SKM-1 treated with dmso at 0.1 percent for 144 hours (cell line): ENCODE data around the gene PPOX.

Experiments used
- DNase-seq: peaks from one replicate; lab custom pipeline; 2025; ENCODE audit not compliant: unreplicated experiment; lab: John Stamatoyannopoulos, UW

PPOX gene

DNA sequence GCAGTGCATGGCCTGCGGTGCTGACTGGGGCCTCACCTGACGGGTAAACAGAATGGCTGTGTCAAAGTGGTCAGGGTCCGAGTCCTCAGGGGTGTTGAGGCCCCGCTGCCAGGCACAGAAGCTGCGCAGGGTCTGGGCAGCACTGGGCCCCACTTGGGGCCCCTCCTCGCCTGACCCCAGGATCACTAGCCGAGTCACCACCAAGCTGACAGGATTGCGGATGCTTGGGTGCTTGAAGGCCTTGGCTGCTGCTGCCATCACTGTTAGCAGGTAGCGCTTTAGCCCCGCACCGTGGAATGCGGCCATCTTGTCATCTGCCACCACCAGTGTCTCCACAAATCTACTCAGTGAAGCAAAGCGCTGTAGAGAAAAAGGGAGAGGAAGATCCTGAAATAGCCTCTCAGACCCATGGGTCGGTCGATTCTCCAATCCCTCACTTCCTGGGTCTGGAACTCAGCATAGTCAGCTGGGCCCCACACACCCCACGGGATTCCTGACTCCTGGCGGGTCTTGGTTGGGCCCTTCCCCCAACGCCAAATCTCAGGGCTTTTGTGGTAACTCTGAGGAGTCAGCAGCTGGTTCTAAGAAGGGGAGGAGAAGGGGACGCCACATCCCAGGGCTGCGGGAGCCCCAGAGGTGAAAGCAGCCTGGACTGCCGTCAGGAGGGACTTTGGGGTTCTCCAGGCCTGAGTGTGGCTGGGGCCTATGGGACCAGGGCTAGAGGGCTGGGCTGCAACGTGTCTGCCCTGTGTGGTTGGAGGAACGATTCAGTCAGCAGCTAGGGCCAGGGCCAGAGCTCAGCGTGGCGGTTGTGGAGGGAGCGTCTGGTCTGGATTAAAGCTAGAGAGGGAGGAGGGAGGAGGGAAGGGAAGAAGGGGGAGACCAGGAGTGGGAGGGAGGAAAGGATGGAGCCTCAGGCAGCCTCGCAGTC is 30.6 kb downstream of the PPOX start:
- DNase-seq = no peak

DNA sequence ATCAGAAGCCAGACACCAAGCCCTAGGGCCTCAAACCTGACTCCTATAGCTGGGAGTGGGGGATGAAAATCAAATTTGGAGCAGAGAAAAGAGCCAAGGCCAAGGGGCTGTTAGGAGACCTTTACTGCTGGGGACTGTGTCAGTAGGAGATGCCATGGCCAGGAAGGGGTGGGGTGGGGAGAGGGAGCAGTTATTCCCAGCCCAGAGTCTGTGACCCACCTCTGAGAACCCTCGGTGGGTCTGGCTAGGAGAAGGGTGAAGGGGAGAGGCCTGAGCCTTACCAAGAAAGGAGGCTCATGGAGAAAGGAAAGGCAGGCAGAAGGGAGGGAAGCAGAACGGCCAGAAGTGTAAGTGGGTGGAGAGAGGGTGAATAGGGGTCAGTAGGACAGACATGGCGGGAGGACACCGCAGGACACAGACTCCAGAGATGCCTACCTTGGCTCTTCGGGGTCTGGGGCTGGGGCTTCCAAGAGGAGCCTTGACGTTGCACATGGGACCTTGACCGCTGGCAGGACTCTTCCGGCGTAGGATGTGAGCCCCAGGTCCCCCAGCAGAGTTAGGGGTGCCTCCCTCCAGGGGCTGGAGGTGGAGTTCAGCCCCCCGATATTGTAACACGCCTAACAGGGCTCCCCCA is 31.5 kb downstream of the PPOX start:
- DNase-seq = no peak

DNA sequence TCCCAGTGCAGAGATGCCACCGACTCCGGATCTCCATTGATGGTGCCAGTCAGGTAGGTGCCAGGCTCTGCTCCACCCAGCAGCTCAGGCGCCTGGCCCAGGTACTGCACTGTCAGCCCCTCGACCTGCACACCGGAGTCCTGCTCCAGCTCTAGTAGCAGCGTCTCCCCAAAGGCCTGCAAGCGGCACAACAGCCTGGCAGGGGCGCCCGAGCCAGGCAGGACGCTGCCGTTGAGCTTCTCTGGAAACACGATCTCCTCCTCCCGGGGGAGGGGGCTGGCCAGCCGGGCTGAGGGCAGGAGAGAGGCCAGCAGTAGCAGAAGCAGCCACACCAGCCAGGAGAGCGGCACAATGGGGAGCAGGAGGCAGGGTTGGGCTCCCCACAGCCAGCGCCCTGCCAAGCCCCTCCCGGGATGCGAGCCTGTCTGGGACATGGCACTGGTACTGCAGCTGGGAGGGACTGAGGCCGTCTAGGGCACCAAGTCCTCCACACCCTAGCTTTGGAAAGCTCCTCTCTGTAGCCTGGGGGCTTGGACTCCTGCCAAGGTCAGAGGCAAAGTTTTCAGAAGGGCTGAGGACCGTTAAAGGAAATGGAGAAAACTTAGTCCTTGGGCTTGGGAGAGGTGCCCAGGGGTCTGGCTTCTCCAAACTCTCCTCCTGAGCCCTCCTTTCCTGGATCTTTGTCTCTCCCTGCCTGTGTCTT is 32.1 kb downstream of the PPOX start:
- no peak for DNase-seq

DNA sequence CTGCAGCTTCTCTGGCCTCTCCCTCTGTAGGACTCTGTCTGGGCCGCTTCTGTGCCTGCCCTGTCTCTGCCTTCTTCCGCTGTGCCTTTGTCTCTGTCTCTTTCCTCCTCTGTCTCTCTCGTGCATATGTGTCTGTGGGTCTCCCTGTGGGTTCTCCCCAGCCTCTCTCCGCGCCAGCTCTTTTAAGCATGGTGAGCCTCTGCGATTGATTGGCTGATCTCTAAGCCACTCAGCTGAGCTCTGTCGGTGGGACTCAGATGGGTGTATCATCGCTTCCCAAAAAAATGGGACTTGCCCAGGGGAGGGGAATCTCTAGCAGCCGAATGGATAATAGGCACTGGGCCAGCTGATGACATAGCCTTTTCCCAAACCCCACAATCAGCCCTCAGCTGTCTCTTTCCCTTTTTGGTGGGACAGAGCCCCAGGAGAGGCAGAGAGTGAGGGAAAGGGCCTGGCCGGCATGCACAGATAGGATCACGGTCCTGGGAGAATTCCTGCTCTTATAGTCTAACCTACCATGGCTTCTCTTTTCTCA is 32.7 kb downstream of the PPOX start, which contains the start of gene ADAMTS4:
Gene ADAMTS4 (minus strand): TSS at position 158 of the 535 bp plus-strand sequence. CDS start 427 bp downstream, outside the sequence.
- no peak for DNase-seq

DNA sequence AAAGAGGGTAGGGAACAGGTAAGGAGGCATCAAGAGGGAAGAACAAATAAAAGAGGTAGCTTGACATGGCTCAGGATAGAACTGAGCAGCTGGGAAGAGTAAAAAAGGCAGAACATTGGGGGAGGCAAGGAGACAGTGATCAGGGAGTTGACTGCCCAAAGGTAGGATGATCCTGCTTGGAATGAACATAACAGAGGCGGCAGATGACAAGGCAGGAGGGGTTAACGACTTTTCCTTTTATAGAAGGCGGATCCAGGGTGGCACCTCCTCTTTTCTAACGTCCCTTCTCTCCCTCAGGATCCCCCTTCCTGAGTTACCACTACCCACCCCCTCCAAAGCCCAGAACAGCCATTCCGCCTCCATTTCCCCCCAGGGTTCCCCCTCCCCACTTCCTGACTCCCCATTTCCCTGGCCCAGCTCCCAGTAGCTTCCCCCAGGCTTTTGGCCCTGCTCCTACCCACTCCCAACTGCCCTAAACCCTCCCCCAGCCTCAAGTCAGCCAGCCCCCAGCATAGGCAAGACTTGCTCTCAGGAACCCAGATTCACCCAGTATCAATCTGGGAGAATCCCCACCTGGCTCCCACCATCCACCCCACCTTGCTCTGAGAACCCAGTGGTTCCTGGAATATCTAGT is 33.4 kb downstream of the PPOX start:
- DNase-seq = no peak

DNA sequence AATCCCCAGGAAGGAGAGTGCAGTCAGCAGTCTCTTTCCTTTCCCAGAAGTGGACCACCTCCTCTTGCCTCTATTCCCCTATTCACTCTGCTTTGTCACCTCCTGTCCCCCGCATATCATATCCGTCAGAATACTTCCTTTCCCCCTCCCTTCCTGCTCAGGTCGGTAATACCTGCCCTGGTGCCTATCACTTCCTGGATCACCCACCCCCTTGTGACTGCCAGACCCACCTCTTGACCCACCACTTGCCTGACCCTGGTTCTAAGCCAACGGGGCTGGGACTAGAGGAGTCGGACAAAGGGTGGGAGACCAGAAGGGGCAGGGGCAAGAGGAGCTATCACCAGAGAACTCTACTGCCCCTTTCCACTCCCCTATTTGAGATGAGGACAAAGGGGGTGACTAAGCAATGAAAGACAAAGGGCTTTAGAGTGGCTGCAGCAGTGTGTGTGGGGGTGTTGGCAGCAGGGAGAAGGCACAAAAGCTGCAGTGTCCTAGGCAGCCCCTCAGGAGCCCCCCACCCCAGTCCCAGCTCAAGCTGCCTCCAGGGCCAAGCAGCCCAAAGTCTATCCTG is 34.3 kb downstream of the PPOX start:
- DNase-seq = no peak

DNA sequence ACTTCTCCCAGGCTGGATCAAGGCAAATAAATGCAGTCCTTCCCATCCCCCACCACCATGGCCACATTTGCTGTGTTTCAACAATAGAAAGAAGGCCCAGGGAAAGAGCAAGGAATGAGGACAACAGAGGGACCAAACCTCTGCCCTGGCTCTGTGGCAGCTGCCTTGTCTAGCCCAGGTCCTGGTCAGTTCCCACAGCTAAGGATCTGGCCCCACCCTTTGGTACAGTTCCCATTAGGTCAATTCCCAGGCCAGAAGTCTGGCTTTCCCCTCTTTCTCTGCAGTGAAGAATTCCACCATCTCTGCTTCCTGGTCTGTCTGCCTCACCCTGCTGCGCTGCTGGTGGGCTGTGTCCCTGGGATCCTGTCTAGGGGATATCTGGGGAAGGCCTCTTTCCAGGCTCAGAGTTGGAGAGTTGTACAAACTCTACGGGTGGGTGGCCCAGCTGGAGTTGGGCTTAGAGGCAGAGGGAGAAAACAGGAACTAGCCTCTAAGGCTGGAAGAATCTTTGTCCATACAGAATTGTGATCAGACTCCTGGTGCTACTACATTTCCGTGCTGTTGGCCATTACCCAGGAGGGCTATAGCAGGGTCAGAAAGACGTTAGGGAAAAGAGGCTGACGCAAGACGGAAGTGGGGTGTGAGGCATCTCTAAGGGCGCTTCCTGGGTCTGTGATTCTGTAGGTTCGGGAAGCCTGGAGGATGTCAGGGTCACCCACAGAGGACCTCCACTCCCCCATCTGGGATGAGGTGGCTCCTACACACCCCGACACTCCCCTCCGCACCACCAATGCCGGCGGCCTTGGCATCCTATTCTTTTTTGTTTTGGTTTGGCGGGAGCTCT is 35.0 kb downstream of the PPOX start:
- peak; percentile 68 for DNase-seq

DNA sequence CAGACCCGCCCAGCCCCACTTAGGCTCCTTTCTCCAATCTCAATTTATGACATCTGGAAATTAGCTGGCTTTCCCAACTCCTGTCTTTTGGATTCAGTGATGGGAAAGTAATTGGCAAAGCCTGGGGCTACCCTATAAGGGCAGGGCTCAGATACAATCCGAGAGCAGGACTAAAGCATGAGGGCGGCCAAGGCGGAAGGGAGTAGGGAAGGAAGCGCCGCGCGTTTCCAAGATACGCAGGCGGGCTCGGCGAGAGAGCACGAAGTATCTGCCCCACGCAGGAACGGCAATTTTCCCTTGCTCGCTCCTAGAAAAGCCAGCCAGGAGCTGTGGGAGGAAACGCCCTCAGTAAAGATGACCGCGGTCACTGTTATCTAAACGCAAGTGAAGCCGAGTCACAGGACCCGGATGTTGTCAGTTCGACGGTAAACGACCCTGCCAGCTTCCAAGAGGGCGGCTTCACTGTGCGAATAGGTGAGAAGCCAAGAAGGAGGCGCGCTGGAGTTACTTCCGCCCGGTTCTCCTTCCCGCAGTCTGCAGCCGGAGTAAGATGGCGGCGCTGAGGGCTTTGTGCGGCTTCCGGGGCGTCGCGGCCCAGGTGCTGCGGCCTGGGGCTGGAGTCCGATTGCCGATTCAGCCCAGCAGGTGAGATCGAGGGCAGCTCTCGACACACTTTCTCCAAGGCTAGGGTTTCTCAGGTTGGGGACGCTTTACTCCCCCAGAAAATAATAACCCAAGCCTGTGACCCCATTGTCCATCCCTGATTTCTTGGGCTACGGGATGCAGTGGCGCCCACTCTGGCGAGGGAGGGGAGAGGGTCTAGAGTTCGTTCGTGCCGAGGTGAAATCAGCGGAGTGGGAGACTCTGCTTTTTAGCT is 35.8 kb downstream of the PPOX start, which contains the start of gene NDUFS2:
Gene NDUFS2 (plus strand): TSS at position 532 of the 877 bp plus-strand sequence. CDS start 19 bp downstream, at position 551.
- peak; percentile 99 for DNase-seq

DNA sequence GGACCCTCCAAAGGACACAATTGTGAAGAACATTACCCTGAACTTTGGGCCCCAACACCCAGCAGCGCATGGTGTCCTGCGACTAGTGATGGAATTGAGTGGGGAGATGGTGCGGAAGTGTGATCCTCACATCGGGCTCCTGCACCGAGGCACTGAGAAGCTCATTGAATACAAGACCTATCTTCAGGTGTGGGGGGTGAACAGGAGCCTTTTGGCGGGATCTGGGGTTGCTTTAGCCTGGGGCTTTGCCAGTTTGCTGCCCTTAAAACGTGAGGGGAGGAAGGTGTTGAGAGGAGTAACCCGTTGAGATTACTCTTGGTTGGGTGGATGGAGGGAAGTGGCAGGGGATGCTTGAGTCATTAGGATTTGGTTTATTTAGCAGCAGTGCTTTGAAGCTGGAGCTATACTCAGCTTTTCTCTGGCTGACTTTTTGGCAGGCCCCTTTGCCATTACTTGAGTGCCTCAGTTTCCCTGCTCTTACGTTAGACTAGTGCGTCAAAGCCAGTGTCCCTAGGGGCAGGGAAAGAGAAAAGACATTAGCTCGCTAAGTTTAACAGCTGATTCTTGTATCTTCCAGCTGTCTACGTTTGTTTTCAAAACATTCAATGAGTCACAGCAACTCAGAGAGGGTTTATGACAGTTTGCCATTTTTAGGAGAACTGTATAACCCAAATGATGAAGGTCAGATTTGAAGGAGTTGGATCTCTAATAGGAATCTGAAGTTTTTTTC is 40.4 kb downstream of the PPOX start:
- DNase-seq = no peak

DNA sequence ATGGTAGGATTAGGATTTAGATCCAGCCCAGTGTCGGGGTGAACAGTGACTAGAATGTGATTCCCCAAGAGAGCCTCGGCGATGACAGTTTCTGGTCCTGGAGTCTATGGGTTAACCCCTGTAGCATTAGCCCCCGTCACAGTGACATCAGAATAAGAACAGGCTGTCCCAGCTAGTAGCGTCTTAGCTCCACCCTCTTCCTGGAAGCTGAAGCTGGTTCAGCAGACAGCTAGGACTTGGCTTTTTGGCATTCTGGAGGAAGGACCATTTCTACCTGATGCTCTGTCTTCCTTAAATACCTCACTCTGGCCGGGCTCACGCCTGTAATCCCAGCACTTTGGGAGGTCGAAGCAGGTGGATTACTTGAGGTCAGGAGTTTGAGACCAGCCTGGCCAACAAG is 40.9 kb downstream of the PPOX start:
- no peak for DNase-seq

DNA sequence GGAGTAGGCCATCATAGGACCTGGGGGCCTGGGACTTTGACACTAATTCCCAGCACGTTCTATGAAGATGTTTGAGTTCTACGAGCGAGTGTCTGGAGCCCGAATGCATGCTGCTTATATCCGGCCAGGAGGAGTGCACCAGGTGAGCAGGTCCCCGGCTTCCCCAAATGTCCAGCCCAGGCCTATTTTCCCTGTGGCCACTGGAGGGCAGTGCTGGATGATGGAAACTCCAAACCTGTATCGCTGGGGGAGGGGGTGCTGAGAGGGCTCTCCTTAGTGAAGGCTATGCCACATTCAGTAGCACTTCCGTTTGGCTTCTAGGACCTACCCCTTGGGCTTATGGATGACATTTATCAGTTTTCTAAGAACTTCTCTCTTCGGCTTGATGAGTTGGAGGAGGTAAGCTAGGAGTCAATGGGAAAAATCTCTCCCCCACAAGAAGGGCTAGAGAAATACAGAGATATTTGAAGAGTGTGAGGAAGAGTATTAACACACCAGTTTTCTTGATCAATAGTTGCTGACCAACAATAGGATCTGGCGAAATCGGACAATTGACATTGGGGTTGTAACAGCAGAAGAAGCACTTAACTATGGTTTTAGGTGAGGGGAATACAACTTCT is 43.7 kb downstream of the PPOX start:
- DNase-seq = peak; percentile 86

DNA sequence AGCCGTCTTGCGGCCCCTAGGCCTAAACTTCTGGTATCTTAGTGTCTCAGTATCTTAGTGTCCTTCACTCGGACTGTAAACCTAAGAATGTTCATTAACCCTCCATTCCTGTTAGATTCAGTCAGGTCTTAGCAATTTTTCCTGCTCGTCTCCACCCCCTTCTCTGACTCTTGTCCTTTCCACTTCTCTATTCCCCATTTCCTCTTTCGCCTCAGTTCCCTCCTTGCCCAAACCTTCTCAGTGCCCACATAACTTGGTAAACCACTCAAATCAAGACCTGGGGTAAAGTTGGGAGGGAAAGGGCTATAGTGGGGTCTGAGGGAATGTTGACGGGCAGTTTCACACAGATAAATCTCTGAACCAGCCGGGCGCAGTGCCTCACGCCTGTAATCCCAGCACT is 48.1 kb downstream of the PPOX start:
- DNase-seq = peak; percentile 74

DNA sequence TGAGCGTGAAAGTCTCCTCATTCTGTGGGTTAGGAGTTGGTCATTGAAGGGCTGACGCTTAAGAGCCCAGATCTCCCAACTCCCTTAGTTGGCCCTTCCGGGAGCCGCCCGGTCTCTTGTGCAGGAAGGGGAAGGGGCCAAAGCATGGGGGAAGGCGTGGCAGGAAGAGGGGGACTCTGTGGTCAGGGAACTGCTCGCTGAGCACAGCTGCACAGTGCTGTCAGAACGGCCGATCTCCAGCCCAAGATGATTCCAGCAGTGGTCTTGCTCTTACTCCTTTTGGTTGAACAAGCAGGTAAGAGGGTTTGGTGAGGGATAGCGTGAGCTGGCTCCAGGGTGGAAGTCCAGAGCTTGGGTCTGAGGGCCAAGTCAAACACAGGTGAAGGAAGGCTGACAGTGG is 48.9 kb downstream of the PPOX start, which contains the start of gene FCER1G:
Gene FCER1G (plus strand): TSS at position 220 of the 400 bp plus-strand sequence. CDS start 27 bp downstream, at position 247.
- DNase-seq = peak; percentile 81

DNA sequence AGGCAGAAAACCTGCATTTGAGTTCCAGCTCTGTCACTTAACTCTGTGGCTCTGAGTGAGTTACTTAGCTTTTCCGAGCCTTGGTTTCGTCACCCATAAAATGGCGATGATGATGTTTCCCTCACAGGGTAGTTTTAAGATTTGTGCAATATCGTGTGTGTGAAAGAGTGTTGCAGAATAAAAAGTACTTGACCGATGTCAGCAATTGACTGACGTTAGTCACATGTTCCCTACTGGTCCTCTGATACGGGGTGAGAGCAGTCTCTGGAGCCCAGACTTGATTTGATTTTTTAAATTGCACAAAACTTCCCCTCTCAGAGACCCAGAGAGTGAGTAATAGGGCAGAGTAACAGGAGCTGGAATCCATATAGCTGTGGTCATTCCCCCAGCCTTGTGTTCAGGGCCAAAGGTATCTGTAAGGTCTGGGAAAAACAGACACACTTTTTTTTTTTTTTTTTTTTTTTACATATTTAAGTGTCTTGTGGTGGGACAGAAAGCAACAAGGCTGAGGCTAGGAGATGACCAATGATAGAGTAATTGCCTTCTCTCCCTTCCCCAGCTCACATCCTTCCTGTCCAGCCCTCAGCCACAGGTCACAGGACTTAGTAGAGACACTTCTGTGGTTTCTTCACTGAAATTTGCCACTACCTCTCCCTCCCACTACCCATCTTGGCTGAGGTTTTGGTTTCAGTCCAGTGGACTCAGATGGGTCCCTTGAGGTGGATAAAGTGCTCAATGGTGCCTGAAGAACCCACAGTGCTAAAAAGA is 50.9 kb downstream of the PPOX start:
- peak; percentile 95 for DNase-seq

DNA sequence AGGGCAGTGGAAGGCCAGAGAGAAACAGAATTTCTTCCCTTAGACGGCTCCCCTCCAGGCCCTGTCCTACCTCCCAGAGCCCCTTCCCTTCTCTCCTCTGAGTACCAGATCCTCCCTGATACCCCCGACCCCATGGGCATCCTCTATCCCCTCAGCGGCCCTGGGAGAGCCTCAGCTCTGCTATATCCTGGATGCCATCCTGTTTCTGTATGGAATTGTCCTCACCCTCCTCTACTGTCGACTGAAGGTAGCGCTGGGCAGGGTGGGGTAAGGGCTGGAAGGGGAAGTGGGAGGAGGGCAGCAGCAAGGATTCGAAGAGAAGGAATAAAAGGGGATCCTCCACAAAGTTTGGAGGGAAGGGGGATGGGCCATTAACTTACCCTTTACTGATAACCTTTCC is 51.6 kb downstream of the PPOX start:
- no peak for DNase-seq

DNA sequence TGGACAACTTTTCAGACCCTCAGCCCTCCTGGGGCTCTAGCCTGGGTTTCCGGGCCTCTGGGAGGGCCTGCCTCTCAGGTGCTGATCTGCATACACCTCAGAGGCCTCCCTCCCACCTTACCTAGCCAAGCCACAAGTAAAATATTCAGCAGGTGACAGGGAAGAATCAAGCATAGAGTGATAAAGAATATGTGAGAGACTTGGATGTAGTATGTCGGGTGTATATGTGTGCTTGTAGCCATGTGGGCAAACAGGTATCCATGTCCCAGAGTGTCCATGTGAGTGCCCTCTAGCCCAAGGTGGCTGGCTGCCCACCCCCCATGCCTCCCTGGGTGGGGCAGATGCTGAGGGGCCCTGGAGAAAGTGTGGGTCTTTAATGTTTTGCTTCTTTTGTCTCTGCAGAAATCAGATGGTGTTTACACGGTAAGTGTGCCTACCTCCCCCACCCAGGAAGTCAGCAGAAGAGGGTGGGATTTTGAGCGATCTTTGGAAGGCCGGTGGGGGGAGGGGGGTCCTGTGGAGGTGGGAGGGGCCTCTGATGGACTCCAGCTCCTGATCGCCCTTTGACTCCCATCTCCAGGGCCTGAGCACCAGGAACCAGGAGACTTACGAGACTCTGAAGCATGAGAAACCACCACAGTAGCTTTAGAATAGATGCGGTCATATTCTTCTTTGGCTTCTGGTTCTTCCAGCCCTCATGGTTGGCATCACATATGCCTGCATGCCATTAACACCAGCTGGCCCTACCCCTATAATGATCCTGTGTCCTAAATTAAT is 52.3 kb downstream of the PPOX start:
- DNase-seq = no peak
